B cell (primary cell): Measurements from ENCODE around the gene MPPED2. TPM values are rescaled to one million over a fixed set of nuclear protein-coding genes. Genes with fewer than 3 reads are reported as not detected.

Source experiments
- ATAC-seq: fragments of 200-7000 bp; cut with Tn5 transposase; one replicate; pipeline ENCODE4 v1.10.0; 2021; ENCODE audit warnings: low read depth, mild to moderate bottlenecking, moderate number of reproducible peaks, moderate library complexity
- CTCF ChIA-PET: fragments of 350-600 bp; sonication (Branson Sonifier 250); formaldehyde crosslinking; loops from one replicate; lab custom pipeline; 2021; ENCODE audit warnings: antibody characterized with exemption, inconsistent platforms; lab: Charles Lee
- POLR2A ChIA-PET: fragments of 350-600 bp; sonication (Branson Sonifier 250); formaldehyde crosslinking; loops from one replicate; lab custom pipeline; 2021; ENCODE audit warnings: antibody characterized with exemption; lab: Charles Lee
- DNase-seq: peaks from one replicate; pipeline ENCODE4 v3.0.0; 2013
- H2AFZ ChIP-seq: 2 replicates; pipeline ENCODE4 v1.6.1; 2012; ENCODE audit warnings: mild to moderate bottlenecking, low read depth, low read length; ENCODE audit not compliant: insufficient read depth, poor library complexity, severe bottlenecking
- H3K27ac ChIP-seq, 2 donors: 1 replicate in 1 of 2; 2 replicates in 1 of 2; pipeline ENCODE4 v1.5.1; 2012 to 2013; ENCODE audit warnings: low read length in 2 of 2, mild to moderate bottlenecking in 2 of 2, moderate library complexity in 1 of 2
- H3K27me3 ChIP-seq, 4 experiments: fragments of 200-600 bp in 1 of 4; sonication (generic) in 1 of 4; replicated peaks in 1 of 4; 1 replicate in 2 of 4; 2 replicates in 2 of 4; pipeline versions ENCODE4 v1.6.1 to v1.7.0; 2013 to 2016; ENCODE audit warnings: low read length in 3 of 4, mild to moderate bottlenecking in 2 of 4, mixed read lengths in 1 of 4, moderate library complexity in 1 of 4; ENCODE audit not compliant: insufficient read depth in 4 of 4, control insufficient read depth in 3 of 4; ENCODE audit errors: control extremely low read depth in 1 of 4
- H3K36me3 ChIP-seq, 2 experiments: replicated peaks in 1 of 2; 1 replicate in 1 of 2; 2 replicates in 1 of 2; pipeline versions ENCODE4 v1.6.1 to v1.7.1; 2013; ENCODE audit warnings: low read length in 1 of 2; ENCODE audit not compliant: insufficient read depth in 2 of 2, control insufficient read depth in 1 of 2; ENCODE audit errors: control extremely low read depth in 1 of 2, extremely low read depth in 1 of 2
- H3K4me1 ChIP-seq, 2 donors: fragments of 200-600 bp in 1 of 2; sonication (generic) in 1 of 2; 1 replicate in 1 of 2; 2 replicates in 1 of 2; pipeline versions ENCODE4 v1.5.1 to v1.6.1; 2013 to 2017; ENCODE audit warnings: low read length in 2 of 2; ENCODE audit not compliant: control insufficient read depth in 2 of 2, insufficient read depth in 2 of 2
- H3K4me2 ChIP-seq: replicated peaks from 2 replicates; pipeline ENCODE3; 2012; ENCODE audit warnings: mild to moderate bottlenecking, low read depth, low read length; ENCODE audit not compliant: poor library complexity, severe bottlenecking
- H3K4me3 ChIP-seq, 5 experiments: fragments of 200-600 bp in 1 of 5; sonication (generic) in 1 of 5; 1 replicate in 3 of 5; 2 replicates in 2 of 5; pipeline versions ENCODE4 v1.5.1 to v1.7.0; 2011 to 2016; ENCODE audit warnings: low read length in 4 of 5, mild to moderate bottlenecking in 4 of 5, low read depth in 2 of 5, control low read depth in 1 of 5, moderate library complexity in 1 of 5; ENCODE audit not compliant: insufficient read depth in 1 of 5; ENCODE audit errors: control extremely low read depth in 1 of 5, extremely low read depth in 1 of 5
- H3K79me2 ChIP-seq: fragments of 200-600 bp; sonication (generic); one replicate; pipeline ENCODE4 v1.6.0; 2016; ENCODE audit warnings: low read length; ENCODE audit not compliant: control insufficient read depth, insufficient read depth
- H3K9ac ChIP-seq: fragments of 200-600 bp; sonication (generic); 2 replicates; pipeline ENCODE4 v1.6.1; 2017; ENCODE audit warnings: mild to moderate bottlenecking, low read length, moderate library complexity
- H3K9me3 ChIP-seq, 3 donors: one replicate each; pipeline versions ENCODE4 v1.6.1 to v1.7.1; 2013; ENCODE audit warnings: low read length in 2 of 3; ENCODE audit not compliant: control insufficient read depth in 2 of 3, insufficient read depth in 1 of 3; ENCODE audit errors: control extremely low read depth in 1 of 3
- H4K20me1 ChIP-seq: 2 replicates; pipeline ENCODE4 v1.6.0; 2012; ENCODE audit warnings: mild to moderate bottlenecking, low read length; ENCODE audit not compliant: insufficient read depth, control insufficient read depth, poor library complexity, severe bottlenecking
- H3K27ac Mint-ChIP-seq: one replicate; pipeline ENCODE4 v1.8.0; 2021; ENCODE audit warnings: mixed read lengths
- H3K27me3 Mint-ChIP-seq: one replicate; pipeline ENCODE4 v1.8.0; 2021; ENCODE audit warnings: mixed read lengths
- H3K4me1 Mint-ChIP-seq: one replicate; pipeline ENCODE4 v1.8.0; 2021; ENCODE audit warnings: mixed read lengths
- H3K4me3 Mint-ChIP-seq: one replicate; pipeline ENCODE4 v1.8.0; 2021; ENCODE audit warnings: mixed read lengths
- H3K9me3 Mint-ChIP-seq: one replicate; pipeline ENCODE4 v1.8.0; 2022; ENCODE audit warnings: mixed read lengths; ENCODE audit not compliant: insufficient read depth
- CTCF ChIP-seq: fragments of 200-600 bp; IDR thresholded peaks from one replicate; pipeline ENCODE4 v1.8.0; 2022; ENCODE audit warnings: antibody characterized with exemption, mild to moderate bottlenecking
- EZH2 ChIP-seq: IDR thresholded peaks from 2 replicates; pipeline ENCODE4 v1.6.1; 2012; ENCODE audit warnings: borderline replicate concordance, low read depth, mild to moderate bottlenecking, moderate library complexity, low read length; ENCODE audit not compliant: insufficient read depth, poor library complexity, severe bottlenecking
- WGBS: methylation state at CpG from one replicate; pipeline ENCODE4 v1.1.5; 2013; ENCODE audit warnings: missing lambda C conversion rate; ENCODE audit not compliant: insufficient coverage; 5-methylcytosine and 5-hydroxymethylcytosine counted together
- intact Hi-C: fragments of 100-400 bp; cut with micrococcal nuclease; formaldehyde crosslinking; loops from one replicate; pipeline ENCODE4 v1.10.0; 2022
- polyA plus RNA-seq: library from polyadenylated mRNA; depleted of rRNA; stranded (reverse); fragments of >200 nt; gene quantifications from 2 replicates; pipeline ENCODE4 v1.2.3, GENCODE V29; 2012
- total RNA-seq, 2 donors: library from RNA; stranded (reverse); fragments of 120-200 nt in 1 of 2; gene quantifications; 1 replicate in 1 of 2; 2 replicates in 1 of 2; pipeline versions ENCODE4 v1.2.3 to v1.2.4, GENCODE V29; 2013 to 2022

MPPED2 gene
- total and polyA plus RNA-seq, 2 donors (not counting 1 experiment from before 2014, with no cell fraction given), result 0.70 to 1.1 TPM

DNA sequence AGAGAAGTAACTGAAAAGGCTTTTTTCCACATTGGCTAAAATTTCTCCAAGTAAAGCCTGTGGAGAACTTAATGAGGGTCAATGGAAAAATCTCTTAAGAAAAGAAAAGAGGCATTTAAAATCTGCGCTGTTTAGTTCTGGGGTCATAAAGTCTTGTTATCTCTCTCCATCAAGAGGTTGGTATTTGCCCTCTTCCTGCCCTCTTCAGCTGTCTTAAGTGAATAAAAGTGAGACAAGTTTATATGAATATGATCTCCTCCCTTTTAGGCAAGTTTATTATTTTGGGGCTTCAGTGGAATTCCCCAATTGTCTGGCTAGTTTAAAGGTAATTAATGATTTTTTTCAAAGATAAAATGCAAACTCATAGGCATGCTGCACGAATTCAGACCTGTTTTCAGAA, 173.6 kb downstream of the MPPED2 start:
- H3K4me1 Mint-ChIP-seq, result no peaks in the 10 kb centered on the region
- no peak for DNase-seq

DNA sequence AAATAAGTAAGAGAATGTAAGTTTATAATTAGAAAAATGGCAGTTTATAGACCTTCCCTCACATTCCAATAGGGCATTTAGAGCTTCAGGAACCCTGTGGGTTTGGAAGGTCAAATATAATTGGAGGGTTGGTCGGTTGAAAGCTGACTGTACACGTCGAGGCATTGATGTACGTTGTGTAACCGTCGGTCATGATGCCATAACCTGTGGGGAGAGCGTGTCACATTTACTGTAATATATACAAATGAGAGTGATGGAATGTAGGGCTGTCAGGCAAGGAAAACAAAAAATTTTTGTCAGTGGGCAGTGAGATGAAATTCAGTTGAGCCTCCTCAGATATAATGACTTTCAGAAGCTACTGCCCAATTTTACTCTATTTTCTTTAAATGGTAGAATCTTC, 174.8 kb downstream of the MPPED2 start:
- Histone ChIP-seq H3K9me3 (no peaks in the 10 kb centered on the region), H3K4me3 (no peak overlapping the region), H3K4me2 (no peak overlapping the region), H3K79me2 (no peaks in the 10 kb centered on the region), H3K27ac (no peak overlapping the region), H3K36me3 (no peaks in the 10 kb centered on the region), H3K9ac (no peak overlapping the region), H2AFZ (no peak overlapping the region), H3K4me1 (no peaks in the 10 kb centered on the region), H3K27me3 (no peaks in the 10 kb centered on the region), H4K20me1 (no peaks in the 10 kb centered on the region)
- Mint-ChIP-seq H3K27ac (no peak overlapping the region), H3K27me3 (peaks cover 7% of the 10 kb centered on the region), H3K9me3 (no peaks in the 10 kb centered on the region), H3K4me1 (no peaks in the 10 kb centered on the region), H3K4me3 (no peak overlapping the region)
- no peak for TF ChIP-seq EZH2
- no peak for TF ChIP-seq CTCF
- POLR2A ChIA-PET, result no interaction called here
- no peak for ATAC-seq
- DNase-seq, result no peak
- no CpG with 5 or more reads among the region's 7 CpGs for WGBS
- CTCF ChIA-PET, result no interaction called here
- intact Hi-C loops, result no loop called here

More for the DNA sequence above, 173.6 kb downstream of the MPPED2 start:
- no peaks in the 10 kb centered on the region for H3K9me3 ChIP-seq
- no peak for ATAC-seq
- no peak overlapping the region for H3K4me3 Mint-ChIP-seq
- H3K27me3 ChIP-seq, result no peaks in the 10 kb centered on the region
- ChIA-PET POLR2A (no interaction called here), CTCF (interaction anchor here (1.3 kb wide), 1 partner anchor 9 kb away, joined by 4 read pairs; no protein-coding TSS in a partner anchor)
- no peaks in the 10 kb centered on the region for H4K20me1 ChIP-seq
- H3K4me1 ChIP-seq, result no peaks in the 10 kb centered on the region
- H3K4me2 ChIP-seq, result no peak overlapping the region
- H3K36me3 ChIP-seq, result no peaks in the 10 kb centered on the region
- H3K27me3 Mint-ChIP-seq, result peaks cover 7% of the 10 kb centered on the region
- no peaks in the 10 kb centered on the region for H3K9me3 Mint-ChIP-seq
- TF ChIP-seq CTCF (no peak), EZH2 (no peak)
- no peaks in the 10 kb centered on the region for H3K79me2 ChIP-seq
- H3K9ac ChIP-seq, result no peak overlapping the region
- no peak overlapping the region for H3K4me3 ChIP-seq
- intact Hi-C loops, result no loop called here
- no peak overlapping the region for H2AFZ ChIP-seq
- no peak overlapping the region for H3K27ac ChIP-seq
- no peak overlapping the region for H3K27ac Mint-ChIP-seq
- no CpG with 5 or more reads among the region's 2 CpGs for WGBS
